Fibroblast of villous mesenchyme (primary cell): ENCODE data around the gene IZUMO4. TPM values are rescaled to one million over a fixed set of nuclear protein-coding genes. Genes with fewer than 3 reads are reported as not detected.

ENCODE experiments used
- DNase-seq: peaks from one replicate; pipeline ENCODE4 v3.0.0-alpha.2; 2010; ENCODE audit warnings: low read depth
- H3K4me3 ChIP-seq: 2 replicates; pipeline ENCODE4 v1.5.1; 2011; ENCODE audit warnings: low read depth, mild to moderate bottlenecking, low read length
- CTCF ChIP-seq: IDR thresholded peaks from 2 replicates; pipeline ENCODE4 v1.5.1; 2012; ENCODE audit warnings: low read depth, mild to moderate bottlenecking, low read length; ENCODE audit not compliant: insufficient read depth
- total RNA-seq: library from RNA; depleted of rRNA; stranded (reverse); fragments of >200 nt; gene quantifications from 2 replicates; pipeline ENCODE4 v1.2.3, GENCODE V29; 2012

IZUMO4 gene
- total RNA-seq, 1 donor: 1.3 TPM

- DNase-seq: no peak
- TF ChIP-seq CTCF: no peak
Observed at GRCh38 chr19:2135474-2136402, 39.0 kb downstream of the IZUMO4 start.

GRCh38 chr19:2136796-2137195 lies 40.1 kb downstream of the IZUMO4 start:
- DNase-seq: no peak
- TF ChIP-seq CTCF: no peak
- H3K4me3 ChIP-seq: no peak overlapping the region

More at GRCh38 chr19:2135474-2136402, 39.0 kb downstream of the IZUMO4 start:
- H3K4me3 ChIP-seq: no peak overlapping the region

- no peak for TF ChIP-seq CTCF
- H3K4me3 ChIP-seq: no peak overlapping the region
- no peak for DNase-seq
Observed at GRCh38 chr19:2138061-2138728, 41.5 kb downstream of the IZUMO4 start.

- TF ChIP-seq CTCF: no peak
- DNase-seq: no peak
- H3K4me3 ChIP-seq: no peak overlapping the region
Observed at GRCh38 chr19:2139385-2140137, 42.8 kb downstream of the IZUMO4 start.

GRCh38 chr19:2140138-2140569 lies 43.4 kb downstream of the IZUMO4 start:
- no peak overlapping the region for H3K4me3 ChIP-seq
- DNase-seq: no peak
- no peak for TF ChIP-seq CTCF

GRCh38 chr19:2142173-2142829 lies 45.6 kb downstream of the IZUMO4 start:
- no peak for TF ChIP-seq CTCF
- DNase-seq: no peak
- no peak overlapping the region for H3K4me3 ChIP-seq
